H1 (cell line): ENCODE data around the gene PACS1. TPM values are rescaled to one million over a fixed set of nuclear protein-coding genes. Genes with fewer than 3 reads are reported as not detected.

Source experiments
- CTCF ChIA-PET: fragments of 300-600 bp; sonication (Branson Sonifier 250); formaldehyde crosslinking; loops from one replicate; lab custom pipeline; 2021; ENCODE audit not compliant: partially characterized antibody; lab: Charles Lee
- POLR2A ChIA-PET: fragments of 300-600 bp; sonication (Branson Sonifier 250); formaldehyde crosslinking; loops from one replicate; lab custom pipeline; 2021; ENCODE audit warnings: inconsistent platforms; ENCODE audit not compliant: partially characterized antibody; lab: Charles Lee
- DNase-seq, 2 experiments: peaks; one replicate each; pipeline versions ENCODE4 v3.0.0 to v3.0.0-alpha.2; 2010 to 2022; ENCODE audit warnings: low spot score in 2 of 2, low read depth in 1 of 2, mixed read lengths in 1 of 2
- FAIRE-seq: peaks from 2 replicates; lab custom pipeline; 2011; peaks lifted over from hg19 to GRCh38; lab: Jason Lieb, UNC
- H2AFZ ChIP-seq: 2 replicates; pipeline ENCODE4 v1.8.1; 2012; ENCODE audit warnings: low read length, inconsistent platforms
- H2AK5ac ChIP-seq: 2 replicates; pipeline ENCODE4 v1.6.1; 2013; ENCODE audit warnings: low read depth, low read length
- H2BK120ac ChIP-seq: replicated peaks from 2 replicates; pipeline ENCODE3; 2013; ENCODE audit warnings: low read depth, low read length, inconsistent platforms
- H2BK12ac ChIP-seq: 2 replicates; pipeline ENCODE4 v1.6.1; 2013; ENCODE audit warnings: low read depth, low read length
- H2BK15ac ChIP-seq: 2 replicates; pipeline ENCODE4 v1.6.1; 2013; ENCODE audit warnings: low read length
- H2BK20ac ChIP-seq: 2 replicates; pipeline ENCODE4 v1.6.1; 2013; ENCODE audit warnings: low read length
- H2BK5ac ChIP-seq: 2 replicates; pipeline ENCODE4 v1.6.1; 2013; ENCODE audit warnings: low read depth, low read length
- H3K14ac ChIP-seq: 2 replicates; pipeline ENCODE4 v1.6.1; 2013; ENCODE audit warnings: inconsistent platforms; ENCODE audit not compliant: insufficient read length
- H3K18ac ChIP-seq: 2 replicates; pipeline ENCODE4 v1.6.1; 2013; ENCODE audit warnings: low read length; ENCODE audit errors: extremely low read depth
- H3K23ac ChIP-seq: 2 replicates; pipeline ENCODE4 v1.6.1; 2013; ENCODE audit warnings: inconsistent platforms; ENCODE audit not compliant: insufficient read length
- H3K23me2 ChIP-seq: 2 replicates; pipeline ENCODE4 v1.6.1; 2013; ENCODE audit warnings: low read depth, low read length
- H3K27ac ChIP-seq: 2 replicates; pipeline ENCODE4 v1.6.1; 2011; ENCODE audit warnings: low read depth, low read length, inconsistent platforms
- H3K27me3 ChIP-seq, 4 experiments: replicated peaks in 1 of 4; 1 replicate in 1 of 4; 2 replicates in 3 of 4; pipeline versions ENCODE4 v1.6.1 to v1.8.1; 2011 to 2013; ENCODE audit warnings: low read length in 3 of 4, mild to moderate bottlenecking in 3 of 4, inconsistent platforms in 2 of 4, mixed read lengths in 2 of 4, moderate library complexity in 1 of 4; ENCODE audit not compliant: control insufficient read depth in 3 of 4, insufficient read depth in 3 of 4; ENCODE audit errors: extremely low read depth in 1 of 4
- H3K36me3 ChIP-seq, 4 experiments: 2 replicates each; pipeline versions ENCODE4 v1.6.1 to v1.8.1; 2011 to 2013; ENCODE audit warnings: mild to moderate bottlenecking in 4 of 4, low read length in 3 of 4, moderate library complexity in 2 of 4, control low read depth in 1 of 4, inconsistent platforms in 1 of 4; ENCODE audit not compliant: insufficient read depth in 4 of 4, control insufficient read depth in 2 of 4
- H3K4ac ChIP-seq: replicated peaks from 2 replicates; pipeline ENCODE3; 2013; ENCODE audit warnings: low read length, low read depth, mixed read lengths, inconsistent platforms; ENCODE audit not compliant: insufficient read length
- H3K4me1 ChIP-seq, 4 experiments: replicated peaks in 1 of 4; 1 replicate in 1 of 4; 2 replicates in 3 of 4; pipeline versions ENCODE4 v1.6.1 to v1.8.1; 2011 to 2013; ENCODE audit warnings: low read length in 3 of 4, inconsistent platforms in 2 of 4, mixed read lengths in 1 of 4; ENCODE audit not compliant: insufficient read depth in 4 of 4, control insufficient read depth in 3 of 4
- H3K4me2 ChIP-seq, 2 experiments: 2 replicates each; pipeline versions ENCODE4 v1.6.1 to v1.8.1; 2011 to 2013; ENCODE audit warnings: low read depth in 2 of 2, low read length in 2 of 2, control low read depth in 1 of 2, inconsistent platforms in 1 of 2, mild to moderate bottlenecking in 1 of 2; ENCODE audit not compliant: insufficient read depth in 1 of 2
- H3K4me3 ChIP-seq, 4 experiments: fragments of 200-600, 300-600 bp in 1 of 4; sonication (generic), shearing (Covaris generic), sonication (Bioruptor Twin) in 1 of 4; 2 replicates each; pipeline versions ENCODE4 v1.5.1 to v1.8.1; 2011 to 2016; ENCODE audit warnings: low read length in 4 of 4, low read depth in 3 of 4, control low read depth in 2 of 4, inconsistent platforms in 2 of 4, mild to moderate bottlenecking in 2 of 4, mixed read lengths in 1 of 4, moderate library complexity in 1 of 4; ENCODE audit not compliant: insufficient read depth in 2 of 4; ENCODE audit errors: extremely low read depth in 1 of 4
- H3K56ac ChIP-seq: replicated peaks from 2 replicates; pipeline ENCODE3; 2013; ENCODE audit warnings: low read depth, mild to moderate bottlenecking, mixed read lengths, low read length, inconsistent platforms; ENCODE audit not compliant: insufficient read length
- H3K79me1 ChIP-seq: 2 replicates; pipeline ENCODE4 v1.6.1; 2013; ENCODE audit warnings: low read depth, low read length, control low read depth
- H3K79me2 ChIP-seq, 2 experiments: 2 replicates each; pipeline versions ENCODE4 v1.6.1 to v1.8.1; 2012 to 2013; ENCODE audit warnings: low read length in 2 of 2, mild to moderate bottlenecking in 2 of 2, inconsistent platforms in 1 of 2; ENCODE audit not compliant: insufficient read depth in 2 of 2, control insufficient read depth in 1 of 2
- H3K9ac ChIP-seq, 4 experiments: replicated peaks in 1 of 4; 1 replicate in 1 of 4; 2 replicates in 3 of 4; pipeline versions ENCODE4 v1.6.1 to v1.8.1; 2011 to 2013; ENCODE audit warnings: low read depth in 3 of 4, low read length in 3 of 4, control low read depth in 2 of 4, mild to moderate bottlenecking in 2 of 4, moderate library complexity in 2 of 4, inconsistent platforms in 1 of 4; ENCODE audit errors: extremely low read depth in 1 of 4
- H3K9me3 ChIP-seq, 2 experiments: 2 replicates each; pipeline versions ENCODE4 v1.6.1 to v1.8.1; 2012 to 2013; ENCODE audit warnings: mild to moderate bottlenecking in 2 of 2, moderate library complexity in 2 of 2, control low read depth in 1 of 2, inconsistent platforms in 1 of 2, low read depth in 1 of 2, low read length in 1 of 2, mixed read lengths in 1 of 2; ENCODE audit not compliant: insufficient read depth in 2 of 2
- H4K20me1 ChIP-seq, 2 experiments: replicated peaks in 1 of 2; 2 replicates each; pipeline versions ENCODE3 to v1.8.1; 2011 to 2013; ENCODE audit warnings: inconsistent platforms in 2 of 2, low read length in 2 of 2, mild to moderate bottlenecking in 1 of 2; ENCODE audit not compliant: insufficient read depth in 2 of 2, control insufficient read depth in 1 of 2
- H4K5ac ChIP-seq: 2 replicates; pipeline ENCODE4 v1.6.1; 2013; ENCODE audit warnings: low read length, low read depth, mixed read lengths, inconsistent platforms; ENCODE audit not compliant: insufficient read length
- H4K8ac ChIP-seq: 2 replicates; pipeline ENCODE4 v1.8.0; 2013; ENCODE audit warnings: mild to moderate bottlenecking, moderate library complexity, low read length, inconsistent platforms; ENCODE audit not compliant: insufficient read depth; ENCODE audit errors: extremely low read depth
- H4K91ac ChIP-seq: replicated peaks from 2 replicates; pipeline ENCODE3; 2013; ENCODE audit warnings: low read length, mixed read lengths, inconsistent platforms; ENCODE audit not compliant: insufficient read length
- CTBP2 ChIP-seq: IDR thresholded peaks from 2 replicates; pipeline ENCODE4 v1.7.0; 2011; ENCODE audit warnings: borderline replicate concordance, mild to moderate bottlenecking, moderate library complexity, mixed read lengths, low read length; ENCODE audit not compliant: insufficient read depth, insufficient read length
- POLR2AphosphoS5 ChIP-seq: IDR thresholded peaks from 2 replicates; pipeline ENCODE4 v1.6.1; 2011; ENCODE audit warnings: low read depth, low read length
- TAF7 ChIP-seq: optimal IDR thresholded peaks from 2 replicates; pipeline ENCODE3; 2011; ENCODE audit warnings: low read depth, mild to moderate bottlenecking, inconsistent platforms, low read length, moderate library complexity, borderline replicate concordance
- WGBS, 2 experiments: shearing (Covaris generic) in 1 of 2; methylation state at CpG; one replicate each; pipeline versions ENCODE4 v1.1.6 to v1.1.7; 2013 to 2015; ENCODE audit warnings: low lambda C conversion rate in 2 of 2, mixed read lengths in 2 of 2, inconsistent platforms in 1 of 2, low coverage in 1 of 2, missing lambda C conversion rate in 1 of 2; ENCODE audit not compliant: insufficient replicate concordance in 2 of 2, insufficient coverage in 1 of 2, insufficient read length in 1 of 2; ENCODE audit errors: extremely low coverage in 1 of 2, missing lambda C conversion rate in 1 of 2; 5-methylcytosine and 5-hydroxymethylcytosine counted together
- polyA plus RNA-seq, 7 experiments: library from polyadenylated mRNA; depleted of rRNA in 3 of 7; stranded (reverse) in 5 of 7; unstranded in 2 of 7; fragments of >200 nt in 5 of 7; fragments of 200-250 nt in 2 of 7; gene quantifications; 1 replicate in 5 of 7; 2 replicates in 1 of 7; 4 replicates in 1 of 7; pipeline versions ENCODE4 v1.2.1 to v1.2.3, GENCODE V29; 2011 to 2013; ENCODE audit warnings: missing spikeins in 2 of 7, mixed read lengths in 2 of 7
- total RNA-seq: library from RNA; stranded (reverse); fragmentation: NEBNext Ultra II Directional; extraction: Animal tissue kit (Norgen Biotek cat#: 25700); gene quantifications from 2 replicates; pipeline ENCODE4 v1.2.1, GENCODE V29; 2021

PACS1 gene
- total and polyA plus RNA-seq, 2 of the 8 experiments (the other 6 are each of a cell fraction or from before 2014, with no cell fraction given) = 11.5 to 36.0 TPM

- Histone ChIP-seq H4K91ac (no peak overlapping the region), H3K79me1 (no peaks in the 10 kb centered on the region), H3K4me3 (no peak overlapping the region), H3K79me2 (no peaks in the 10 kb centered on the region), H2BK12ac (no peak overlapping the region), H4K5ac (no peak overlapping the region), H3K56ac (no peak overlapping the region), H2BK120ac (no peak overlapping the region), H3K23me2 (no peaks in the 10 kb centered on the region), H3K27me3 (no peaks in the 10 kb centered on the region), H3K4me1 (peaks cover 0 to 2% (median 0%) of the 10 kb centered on the region in 4 experiments; a peak in 1 of 7 replicates), H3K18ac (no peak overlapping the region), H4K20me1 (peaks cover 0 to 1% of the 10 kb centered on the region in 2 experiments), H3K4ac (no peak overlapping the region), H2AK5ac (no peak overlapping the region), H2BK5ac (no peak overlapping the region), H3K4me2 (no peak overlapping the region), H3K14ac (no peak overlapping the region), H3K27ac (no peak overlapping the region; the same call in 1 of the 2 replicates), H3K9ac (no peak overlapping the region), H2AFZ (no peak overlapping the region), H3K9me3 (no peaks in the 10 kb centered on the region), H2BK20ac (no peak overlapping the region), H3K23ac (no peak overlapping the region), H2BK15ac (no peak overlapping the region), H3K36me3 (peaks cover 0 to 3% (median 0%) of the 10 kb centered on the region in 4 experiments; a peak in 3 of 8 replicates), H4K8ac (no peak overlapping the region)
- ChIA-PET CTCF (interaction anchor here (0.5 to 10.1 kb wide), 6 partner anchors 11 to 135 kb away, joined by 3 to 123 read pairs (median 3); no protein-coding TSS in a partner anchor), POLR2A (interaction anchor here (0.6 kb wide), 1 partner anchor 14 kb away, joined by 4 read pairs; no protein-coding TSS in a partner anchor)
- WGBS, 2 experiments = 96% methylated on average over 18 of the region's 18 CpGs; no CpG with 5 or more reads in 1 of the 2 experiments
- FAIRE-seq = no peak
- no peak for DNase-seq
- TF ChIP-seq TAF7 = no peak
- TF ChIP-seq CTBP2 = no peak
- no peak for TF ChIP-seq POLR2AphosphoS5
Measured at GRCh38 chr11:66218846-66219620, 149.0 kb downstream of the PACS1 start.
